DND-41 (cell line): ENCODE results near the gene MAP7D1.

ENCODE experiments used
- ATAC-seq: fragments of 200-7000 bp; cut with Tn5 transposase; 3 replicates; pipeline ENCODE4 v1.9.1; 2021; ENCODE audit warnings: low read depth; ENCODE audit not compliant: insufficient read depth
- DNase-seq: peaks from one replicate; pipeline ENCODE4 v3.0.0-alpha.2; 2020
- H2AFZ ChIP-seq: 2 replicates; pipeline ENCODE4 v1.6.0; 2012; ENCODE audit warnings: low read depth, low read length
- H3K27ac ChIP-seq: 2 replicates; pipeline ENCODE4 v1.5.1; 2012; ENCODE audit warnings: low read length, inconsistent platforms
- H3K27me3 ChIP-seq: fragments of 200-600 bp; sonication (generic); 2 replicates; pipeline ENCODE4 v1.6.0; 2012; ENCODE audit warnings: low read length, mild to moderate bottlenecking, inconsistent platforms; ENCODE audit not compliant: insufficient read depth, poor library complexity
- H3K36me3 ChIP-seq: 2 replicates; pipeline ENCODE4 v1.5.1; 2012; ENCODE audit warnings: low read length, inconsistent platforms; ENCODE audit not compliant: insufficient read depth
- H3K4me1 ChIP-seq: 2 replicates; pipeline ENCODE4 v1.5.1; 2012; ENCODE audit warnings: mild to moderate bottlenecking, low read length; ENCODE audit not compliant: insufficient read depth
- H3K4me2 ChIP-seq: 2 replicates; pipeline ENCODE4 v1.6.0; 2012; ENCODE audit warnings: mild to moderate bottlenecking, moderate library complexity, low read length, inconsistent platforms; ENCODE audit not compliant: insufficient read depth
- H3K4me3 ChIP-seq, 2 experiments: fragments of 200-600 bp in 1 of 2; shearing (Covaris generic) in 1 of 2; 2 replicates each; pipeline ENCODE4 v1.5.1; 2012 to 2016; ENCODE audit warnings: inconsistent platforms in 2 of 2, low read length in 2 of 2, mild to moderate bottlenecking in 2 of 2, low read depth in 1 of 2, moderate library complexity in 1 of 2
- H3K79me2 ChIP-seq: 2 replicates; pipeline ENCODE4 v1.6.0; 2012; ENCODE audit warnings: low read length, inconsistent platforms; ENCODE audit not compliant: insufficient read depth
- H3K9ac ChIP-seq: 2 replicates; pipeline ENCODE4 v1.6.0; 2012; ENCODE audit warnings: low read depth, mild to moderate bottlenecking, inconsistent platforms, low read length, moderate library complexity
- H3K9me3 ChIP-seq: 2 replicates; pipeline ENCODE4 v1.5.1; 2012; ENCODE audit warnings: low read length, moderate library complexity, mild to moderate bottlenecking, inconsistent platforms; ENCODE audit not compliant: insufficient read depth, severe bottlenecking
- H4K20me1 ChIP-seq: 2 replicates; pipeline ENCODE4 v1.6.0; 2012; ENCODE audit warnings: low read length; ENCODE audit not compliant: insufficient read depth
- CTCF ChIP-seq: IDR thresholded peaks from 2 replicates; pipeline ENCODE4 v1.5.1; 2012; ENCODE audit warnings: borderline replicate concordance, low read length, moderate library complexity, mild to moderate bottlenecking; ENCODE audit not compliant: poor library complexity, severe bottlenecking; ENCODE audit errors: extremely low read depth
- EZH2 ChIP-seq: IDR thresholded peaks from 3 replicates; pipeline ENCODE4 v1.6.1; 2012; ENCODE audit warnings: borderline replicate concordance, low read depth, mild to moderate bottlenecking, moderate library complexity, low read length, inconsistent platforms; ENCODE audit not compliant: severe bottlenecking

Gene MAP7D1

GRCh38 chr1:36154335-36154734, 1.6 kb upstream of the MAP7D1 start:
- no peak overlapping the region for H3K4me3 ChIP-seq
- no peak overlapping the region for H3K27ac ChIP-seq
- H3K4me2 ChIP-seq, result no peak overlapping the region; the same call in 1 of the 2 replicates
- ATAC-seq (no peak), DNase-seq (no peak)
- H3K27me3 ChIP-seq, result no peaks in the 10 kb centered on the region
- H3K4me1 ChIP-seq, result peaks cover 66% of the 10 kb centered on the region
- H3K9ac ChIP-seq, result no peak overlapping the region
- H3K79me2 ChIP-seq, result peaks cover 43% of the 10 kb centered on the region
- H4K20me1 ChIP-seq, result peaks cover 16% of the 10 kb centered on the region
- no peak for TF ChIP-seq CTCF
- no peak for TF ChIP-seq EZH2
- no peak overlapping the region for H2AFZ ChIP-seq
- H3K9me3 ChIP-seq, result no peaks in the 10 kb centered on the region
- peaks cover 6% of the 10 kb centered on the region; the same call in 1 of the 2 replicates for H3K36me3 ChIP-seq

- peak overlapping the region; percentile 55 to 94; a peak in 3 of 4 replicates for H3K4me3 ChIP-seq
- H2AFZ ChIP-seq, result peak overlapping the region; percentile 81
- no peaks in the 10 kb centered on the region for H3K27me3 ChIP-seq
- H3K79me2 ChIP-seq, result peaks cover 48% of the 10 kb centered on the region
- DNase-seq (peak; percentile 30), ATAC-seq (no peak)
- peaks cover 68% of the 10 kb centered on the region for H3K4me1 ChIP-seq
- H3K9me3 ChIP-seq, result no peaks in the 10 kb centered on the region
- TF ChIP-seq CTCF, result no peak
- no peak for TF ChIP-seq EZH2
- peaks cover 21% of the 10 kb centered on the region for H4K20me1 ChIP-seq
- peak overlapping the region; percentile 79 for H3K4me2 ChIP-seq
- peaks cover 12% of the 10 kb centered on the region for H3K36me3 ChIP-seq
- H3K9ac ChIP-seq, result peak overlapping the region; percentile 93
- peak overlapping the region; percentile 93 for H3K27ac ChIP-seq
Observed at GRCh38 chr1:36154765-36155407, 1.1 kb upstream of the MAP7D1 start.

- peak overlapping the region; percentile 79 for H3K4me2 ChIP-seq
- ATAC-seq (peak; percentile 59), DNase-seq (peak; percentile 84)
- H3K79me2 ChIP-seq, result peaks cover 65% of the 10 kb centered on the region
- peak overlapping the region; percentile 93 for H3K9ac ChIP-seq
- no peaks in the 10 kb centered on the region for H3K9me3 ChIP-seq
- H3K4me1 ChIP-seq, result peaks cover 71% of the 10 kb centered on the region
- H2AFZ ChIP-seq, result peak overlapping the region; percentile 91
- no peak for TF ChIP-seq EZH2
- TF ChIP-seq CTCF, result no peak
- peaks cover 26% of the 10 kb centered on the region for H4K20me1 ChIP-seq
- H3K4me3 ChIP-seq, result peak overlapping the region; percentile 86 to 94
- H3K27ac ChIP-seq, result peak overlapping the region; percentile 93
- no peaks in the 10 kb centered on the region for H3K27me3 ChIP-seq
- H3K36me3 ChIP-seq, result peaks cover 21% of the 10 kb centered on the region
Observed at GRCh38 chr1:36156329-36157114, 562 bp downstream of the MAP7D1 start.
